H9 (cell line): ENCODE results near the gene BRF1. TPM values are rescaled to one million over a fixed set of nuclear protein-coding genes. Genes with fewer than 3 reads are reported as not detected.

ENCODE experiments used
- DNase-seq: peaks from one replicate; pipeline ENCODE4 v3.0.0-alpha.2; 2017
- H2AFZ ChIP-seq: one replicate; pipeline ENCODE4 v1.6.1; 2013; ENCODE audit warnings: mild to moderate bottlenecking, low read length, control low read depth, moderate library complexity
- H2AK5ac ChIP-seq: 2 replicates; pipeline ENCODE4 v1.6.1; 2013; ENCODE audit warnings: low read length, control low read depth, mixed read lengths; ENCODE audit not compliant: insufficient read length
- H2BK120ac ChIP-seq: one replicate; pipeline ENCODE4 v1.6.1; 2013; ENCODE audit warnings: low read depth, mild to moderate bottlenecking, low read length, control low read depth, inconsistent platforms; ENCODE audit not compliant: poor library complexity, severe bottlenecking
- H2BK12ac ChIP-seq: 2 replicates; pipeline ENCODE4 v1.6.1; 2013; ENCODE audit warnings: low read length, control low read depth, mixed read lengths, low read depth; ENCODE audit not compliant: insufficient read length
- H2BK15ac ChIP-seq: 2 replicates; pipeline ENCODE4 v1.6.1; 2013; ENCODE audit warnings: low read depth, low read length, control low read depth
- H2BK20ac ChIP-seq: one replicate; pipeline ENCODE4 v1.6.1; 2013; ENCODE audit warnings: low read depth, mild to moderate bottlenecking, low read length, control low read depth, inconsistent platforms; ENCODE audit not compliant: poor library complexity, severe bottlenecking
- H2BK5ac ChIP-seq: 2 replicates; pipeline ENCODE4 v1.6.1; 2013; ENCODE audit warnings: low read length, control low read depth, mixed read lengths; ENCODE audit not compliant: insufficient read length
- H3K14ac ChIP-seq: 2 replicates; pipeline ENCODE4 v1.6.1; 2013; ENCODE audit warnings: low read length, control low read depth; ENCODE audit not compliant: insufficient read depth
- H3K18ac ChIP-seq: 2 replicates; pipeline ENCODE4 v1.6.1; 2013; ENCODE audit warnings: low read depth, mild to moderate bottlenecking, mixed read lengths, low read length, control low read depth; ENCODE audit not compliant: insufficient read length
- H3K23ac ChIP-seq: 2 replicates; pipeline ENCODE4 v1.6.1; 2013; ENCODE audit warnings: low read length, control low read depth, mixed read lengths, low read depth; ENCODE audit not compliant: insufficient read length
- H3K23me2 ChIP-seq: 2 replicates; pipeline ENCODE4 v1.6.1; 2013; ENCODE audit warnings: low read depth, mild to moderate bottlenecking, mixed read lengths, low read length, control low read depth; ENCODE audit not compliant: insufficient read length, poor library complexity, severe bottlenecking
- H3K27ac ChIP-seq: 2 replicates; pipeline ENCODE4 v1.5.1; 2013; ENCODE audit warnings: low read length, control low read depth, mixed read lengths, low read depth; ENCODE audit not compliant: insufficient read length
- H3K27me3 ChIP-seq: 2 replicates; pipeline ENCODE4 v1.6.1; 2013; ENCODE audit warnings: low read length, control low read depth, inconsistent platforms; ENCODE audit not compliant: insufficient read depth
- H3K4ac ChIP-seq: 2 replicates; pipeline ENCODE4 v1.6.1; 2013; ENCODE audit warnings: low read depth, mild to moderate bottlenecking, control low read depth, inconsistent platforms, low read length, moderate library complexity
- H3K4me1 ChIP-seq: 2 replicates; pipeline ENCODE4 v1.6.1; 2013; ENCODE audit warnings: low read length, control low read depth, inconsistent platforms; ENCODE audit not compliant: insufficient read depth
- H3K4me2 ChIP-seq: 2 replicates; pipeline ENCODE4 v1.6.1; 2013; ENCODE audit warnings: low read length, control low read depth, mixed read lengths; ENCODE audit not compliant: insufficient read length, insufficient read depth
- H3K56ac ChIP-seq: 2 replicates; pipeline ENCODE4 v1.6.1; 2013; ENCODE audit warnings: low read depth, mild to moderate bottlenecking, mixed read lengths, low read length, control low read depth; ENCODE audit not compliant: insufficient read length
- H3K79me1 ChIP-seq: 2 replicates; pipeline ENCODE4 v1.6.1; 2013; ENCODE audit warnings: low read depth, mild to moderate bottlenecking, moderate library complexity, low read length, control low read depth, inconsistent platforms; ENCODE audit not compliant: insufficient read depth, poor library complexity, severe bottlenecking
- H3K79me2 ChIP-seq: 2 replicates; pipeline ENCODE4 v1.6.1; 2013; ENCODE audit warnings: low read length, control low read depth, inconsistent platforms; ENCODE audit not compliant: insufficient read depth
- H3K9ac ChIP-seq: 2 replicates; pipeline ENCODE4 v1.6.1; 2013; ENCODE audit warnings: low read length, control low read depth, mixed read lengths; ENCODE audit not compliant: insufficient read length; ENCODE audit errors: extremely low read depth
- H3K9me3 ChIP-seq: one replicate; pipeline ENCODE4 v1.6.1; 2013; ENCODE audit warnings: low read depth, low read length, inconsistent platforms; ENCODE audit not compliant: control insufficient read depth
- H3T11ph ChIP-seq: one replicate; pipeline ENCODE4 v1.6.1; 2013; ENCODE audit warnings: mild to moderate bottlenecking, low read length, control low read depth, inconsistent platforms
- H4K20me1 ChIP-seq: one replicate; pipeline ENCODE4 v1.6.1; 2013; ENCODE audit not compliant: control insufficient read depth, insufficient read length, insufficient read depth
- H4K5ac ChIP-seq: 2 replicates; pipeline ENCODE4 v1.6.1; 2013; ENCODE audit warnings: low read depth, mild to moderate bottlenecking, mixed read lengths, low read length, control low read depth; ENCODE audit not compliant: insufficient read length
- H4K8ac ChIP-seq: replicated peaks from 2 replicates; pipeline ENCODE4 v1.6.1; 2013; ENCODE audit warnings: low read length, control low read depth, mixed read lengths, low read depth; ENCODE audit not compliant: insufficient read length
- H4K91ac ChIP-seq: 2 replicates; pipeline ENCODE4 v1.6.1; 2013; ENCODE audit warnings: low read depth, mild to moderate bottlenecking, moderate library complexity, mixed read lengths, low read length, control low read depth; ENCODE audit not compliant: insufficient read length
- H3K27ac Mint-ChIP-seq, 3 experiments: 2 replicates in 2 of 3; 3 replicates in 1 of 3; pipeline ENCODE4 v1.8.0; 2020 to 2021; ENCODE audit warnings: mixed read lengths in 3 of 3, mild to moderate bottlenecking in 1 of 3, moderate library complexity in 1 of 3
- H3K27me3 Mint-ChIP-seq: 2 replicates; pipeline ENCODE4 v1.8.0; 2021; ENCODE audit warnings: low read depth, mild to moderate bottlenecking, moderate library complexity, mixed read lengths
- H3K36me3 Mint-ChIP-seq, 3 experiments: 2 replicates in 2 of 3; 3 replicates in 1 of 3; pipeline ENCODE4 v1.8.0; 2020 to 2021; ENCODE audit warnings: low read depth in 3 of 3, mixed read lengths in 3 of 3; ENCODE audit not compliant: insufficient read depth in 1 of 3
- H3K4me1 Mint-ChIP-seq, 2 experiments: 2 replicates each; pipeline ENCODE4 v1.8.0; 2020; ENCODE audit warnings: mixed read lengths in 2 of 2
- H3K4me3 Mint-ChIP-seq, 2 experiments: 2 replicates in 1 of 2; 3 replicates in 1 of 2; pipeline ENCODE4 v1.8.0; 2020 to 2021; ENCODE audit warnings: mild to moderate bottlenecking in 2 of 2, mixed read lengths in 2 of 2, moderate library complexity in 1 of 2
- H3K9me3 Mint-ChIP-seq, 2 experiments: 2 replicates in 1 of 2; 3 replicates in 1 of 2; pipeline ENCODE4 v1.8.0; 2020; ENCODE audit warnings: mild to moderate bottlenecking in 2 of 2, mixed read lengths in 2 of 2, moderate library complexity in 1 of 2
- WGBS: extraction: QIAGEN DNeasy Blood & Tissue Kit; methylation state at CpG from one replicate; pipeline ENCODE4 v1.1.7; 2013; ENCODE audit warnings: missing lambda C conversion rate, low lambda C conversion rate, mixed read lengths; ENCODE audit not compliant: insufficient read length; ENCODE audit errors: extremely low coverage; 5-methylcytosine and 5-hydroxymethylcytosine counted together
- total RNA-seq: library from RNA; stranded (reverse); gene quantifications from 2 replicates; pipeline ENCODE4 v1.2.1, GENCODE V29; 2021
- TF ChIP-seq, protein P1 (sequence below): fragments of 200-600 bp; sonication (generic); conservative IDR thresholded peaks from 3 replicates; pipeline ENCODE4 v1.8.0; 2021; ENCODE audit warnings: antibody characterized with exemption, mild to moderate bottlenecking

BRF1 gene
- total RNA-seq, 1 experiment from 2014 or later = 28.3 TPM

DNA sequence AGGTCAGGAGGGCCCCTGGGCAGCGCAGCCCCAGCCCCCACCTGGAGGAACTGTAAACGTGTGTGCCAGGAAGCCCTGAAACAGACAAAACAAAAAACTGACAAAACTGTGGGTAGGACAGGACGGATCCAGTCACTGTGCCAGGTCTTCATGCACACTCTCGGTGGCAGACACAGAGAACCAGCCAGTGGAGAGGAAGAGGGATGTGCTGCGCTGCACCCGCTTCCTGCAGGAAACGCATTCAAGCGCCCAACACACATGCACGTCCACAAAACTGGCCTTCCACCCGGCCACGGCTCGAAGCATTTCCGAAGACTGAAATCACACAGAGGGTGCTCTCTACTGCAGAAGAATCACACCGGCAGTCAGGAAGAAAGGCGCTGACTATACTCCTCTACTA lies 16.9 kb downstream of the BRF1 start:
- no peak overlapping the region for H4K5ac ChIP-seq
- no peak overlapping the region for H3K9ac ChIP-seq
- no peak overlapping the region for H3K4me2 ChIP-seq
- no peak overlapping the region for H2BK12ac ChIP-seq
- TF ChIP-seq, protein P1, sequence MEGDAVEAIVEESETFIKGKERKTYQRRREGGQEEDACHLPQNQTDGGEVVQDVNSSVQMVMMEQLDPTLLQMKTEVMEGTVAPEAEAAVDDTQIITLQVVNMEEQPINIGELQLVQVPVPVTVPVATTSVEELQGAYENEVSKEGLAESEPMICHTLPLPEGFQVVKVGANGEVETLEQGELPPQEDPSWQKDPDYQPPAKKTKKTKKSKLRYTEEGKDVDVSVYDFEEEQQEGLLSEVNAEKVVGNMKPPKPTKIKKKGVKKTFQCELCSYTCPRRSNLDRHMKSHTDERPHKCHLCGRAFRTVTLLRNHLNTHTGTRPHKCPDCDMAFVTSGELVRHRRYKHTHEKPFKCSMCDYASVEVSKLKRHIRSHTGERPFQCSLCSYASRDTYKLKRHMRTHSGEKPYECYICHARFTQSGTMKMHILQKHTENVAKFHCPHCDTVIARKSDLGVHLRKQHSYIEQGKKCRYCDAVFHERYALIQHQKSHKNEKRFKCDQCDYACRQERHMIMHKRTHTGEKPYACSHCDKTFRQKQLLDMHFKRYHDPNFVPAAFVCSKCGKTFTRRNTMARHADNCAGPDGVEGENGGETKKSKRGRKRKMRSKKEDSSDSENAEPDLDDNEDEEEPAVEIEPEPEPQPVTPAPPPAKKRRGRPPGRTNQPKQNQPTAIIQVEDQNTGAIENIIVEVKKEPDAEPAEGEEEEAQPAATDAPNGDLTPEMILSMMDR = no peak
- no peaks in the 10 kb centered on the region for H3K9me3 ChIP-seq
- H2AK5ac ChIP-seq = no peak overlapping the region
- H3K23ac ChIP-seq = no peak overlapping the region
- H3K36me3 Mint-ChIP-seq = peaks cover 0 to 8% (median 0%) of the 10 kb centered on the region in 3 experiments; a peak in 3 of 7 replicates
- H3K23me2 ChIP-seq = no peaks in the 10 kb centered on the region
- no peak overlapping the region for H3T11ph ChIP-seq
- H3K56ac ChIP-seq = no peak overlapping the region
- H3K27ac Mint-ChIP-seq = peak overlapping the region in 1 of 3 experiments; percentile 44; a peak in 1 of 7 replicates
- no peaks in the 10 kb centered on the region for H3K9me3 Mint-ChIP-seq
- no peak overlapping the region for H2BK120ac ChIP-seq
- H4K91ac ChIP-seq = no peak overlapping the region
- no peak overlapping the region for H2BK15ac ChIP-seq
- no peak for DNase-seq
- H2BK5ac ChIP-seq = no peak overlapping the region
- no peaks in the 10 kb centered on the region for H3K4me1 ChIP-seq
- H3K27ac ChIP-seq = no peak overlapping the region
- peaks cover 3% of the 10 kb centered on the region; the same call in 1 of the 2 replicates for H3K79me2 ChIP-seq
- no CpG with 5 or more reads among the region's 15 CpGs for WGBS
- peaks cover 3% of the 10 kb centered on the region for H3K79me1 ChIP-seq
- H2AFZ ChIP-seq = no peak overlapping the region
- H4K20me1 ChIP-seq = no peaks in the 10 kb centered on the region
- no peak overlapping the region for H3K14ac ChIP-seq
- no peak overlapping the region for H3K4me3 Mint-ChIP-seq
- no peak overlapping the region for H4K8ac ChIP-seq
- no peaks in the 10 kb centered on the region for H3K27me3 ChIP-seq
- H2BK20ac ChIP-seq = no peak overlapping the region
- H3K4ac ChIP-seq = no peak overlapping the region
- H3K27me3 Mint-ChIP-seq = no peaks in the 10 kb centered on the region
- H3K18ac ChIP-seq = no peak overlapping the region
- peaks cover 13 to 20% of the 10 kb centered on the region in 2 experiments for H3K4me1 Mint-ChIP-seq
